Measurements from ENCODE around the gene ATP10A. TPM values are rescaled to one million over a fixed set of nuclear protein-coding genes. Genes with fewer than 3 reads are reported as not detected.

Gene ATP10A
- polyA plus RNA-seq, 3 donors, result 0.71 to 3.9 (median 0.92) TPM

DNA sequence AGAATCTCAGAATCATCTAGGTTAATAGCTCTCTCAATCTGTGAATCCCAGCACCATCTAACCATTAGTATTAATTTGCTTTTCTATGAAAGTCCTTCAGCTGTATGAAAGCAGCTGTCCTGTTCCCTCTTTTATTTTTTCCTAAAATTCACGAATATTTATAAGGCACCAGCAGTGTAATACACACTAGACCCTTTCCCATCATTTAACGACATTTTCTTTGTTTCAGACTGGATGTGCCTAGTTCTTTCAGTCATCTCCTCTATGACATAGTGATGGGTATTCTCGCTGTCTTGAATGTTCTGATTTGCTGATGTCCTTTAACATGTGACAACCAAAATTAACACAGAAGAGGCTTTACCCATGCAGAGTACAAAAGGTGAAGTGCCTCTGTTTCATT is 48.9 kb upstream of the ATP10A start:
- Histone ChIP-seq H3K36me3 (replicated peaks in 1 of 2; ENCODE audit: control insufficient read depth in 1 of 2, insufficient read depth in 2 of 2, low read length in 2 of 2) (no peaks in the 10 kb centered on the region), H2AFZ (ENCODE audit: insufficient read depth, low read depth, low read length, poor library complexity, severe bottlenecking) (no peak overlapping the region), H3K27ac (ENCODE audit: low read depth in 1 of 2, low read length in 2 of 2) (no peak overlapping the region), H3K9ac (ENCODE audit: insufficient read depth, low read length, poor library complexity, severe bottlenecking) (no peak overlapping the region), H3K9me3 (replicated peaks in 1 of 2; ENCODE audit: control insufficient read depth in 1 of 2, insufficient read depth in 1 of 2, low read length in 2 of 2) (no peaks in the 10 kb centered on the region), H3K4me2 (replicated peaks; ENCODE audit: extremely low read depth, low read length, poor library complexity, severe bottlenecking) (no peak overlapping the region), H3K27me3 (ENCODE audit: control insufficient read depth in 2 of 2, insufficient read depth in 2 of 2, low read length in 2 of 2) (peaks cover 0 to 3% of the 10 kb centered on the region in 2 donors), H3K4me3 (replicated peaks in 1 of 3; ENCODE audit: low read depth in 2 of 3, low read length in 3 of 3) (no peak overlapping the region), H3K4me1 (ENCODE audit: control insufficient read depth in 1 of 2, insufficient read depth in 2 of 2, low read length in 2 of 2) (no peaks in the 10 kb centered on the region), H3K79me2 (ENCODE audit: insufficient read depth, low read length) (no peaks in the 10 kb centered on the region), H4K20me1 (ENCODE audit: insufficient read depth, low read length) (no peaks in the 10 kb centered on the region)
- no peaks in the 10 kb centered on the region for H3K4me1 Mint-ChIP-seq
- no peak overlapping the region for H3K27ac Mint-ChIP-seq
- TF ChIP-seq, protein P1, sequence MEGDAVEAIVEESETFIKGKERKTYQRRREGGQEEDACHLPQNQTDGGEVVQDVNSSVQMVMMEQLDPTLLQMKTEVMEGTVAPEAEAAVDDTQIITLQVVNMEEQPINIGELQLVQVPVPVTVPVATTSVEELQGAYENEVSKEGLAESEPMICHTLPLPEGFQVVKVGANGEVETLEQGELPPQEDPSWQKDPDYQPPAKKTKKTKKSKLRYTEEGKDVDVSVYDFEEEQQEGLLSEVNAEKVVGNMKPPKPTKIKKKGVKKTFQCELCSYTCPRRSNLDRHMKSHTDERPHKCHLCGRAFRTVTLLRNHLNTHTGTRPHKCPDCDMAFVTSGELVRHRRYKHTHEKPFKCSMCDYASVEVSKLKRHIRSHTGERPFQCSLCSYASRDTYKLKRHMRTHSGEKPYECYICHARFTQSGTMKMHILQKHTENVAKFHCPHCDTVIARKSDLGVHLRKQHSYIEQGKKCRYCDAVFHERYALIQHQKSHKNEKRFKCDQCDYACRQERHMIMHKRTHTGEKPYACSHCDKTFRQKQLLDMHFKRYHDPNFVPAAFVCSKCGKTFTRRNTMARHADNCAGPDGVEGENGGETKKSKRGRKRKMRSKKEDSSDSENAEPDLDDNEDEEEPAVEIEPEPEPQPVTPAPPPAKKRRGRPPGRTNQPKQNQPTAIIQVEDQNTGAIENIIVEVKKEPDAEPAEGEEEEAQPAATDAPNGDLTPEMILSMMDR (IDR thresholded peaks at IDR 0.05), result no peak
- intact Hi-C loops (cut with micrococcal nuclease), result no loop called here
- 80% methylated on average over 1 of the region's 3 CpGs for WGBS (ENCODE audit: insufficient coverage)
- no peak for DNase-seq
- no peaks in the 10 kb centered on the region for H3K36me3 Mint-ChIP-seq
- H3K27me3 Mint-ChIP-seq (ENCODE audit: low read depth in 3 of 3), result peaks cover 0 to 8% (median 5%) of the 10 kb centered on the region in 3 donors
- peaks cover 0 to 6% (median 2%) of the 10 kb centered on the region in 7 donors for H3K9me3 Mint-ChIP-seq
- no peak overlapping the region for H3K4me3 Mint-ChIP-seq

DNA sequence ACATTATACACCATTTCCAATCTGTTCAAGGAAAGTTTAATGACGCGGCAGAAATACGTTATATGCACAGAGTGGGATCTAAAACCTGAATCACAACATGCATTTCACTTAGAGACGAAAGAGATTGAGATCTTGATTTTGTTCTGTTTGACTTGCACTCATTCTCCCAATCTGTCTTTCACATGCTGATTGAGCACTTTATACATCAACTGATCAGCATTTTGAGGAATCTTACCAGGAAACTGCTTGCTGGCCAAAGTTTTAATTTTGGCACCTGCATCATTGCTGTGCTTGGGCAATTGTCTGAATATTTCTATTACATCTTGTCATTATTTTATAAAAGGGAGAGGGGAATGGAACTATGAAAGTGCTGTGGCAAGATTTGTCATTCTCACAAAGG is 47.7 kb upstream of the ATP10A start:
- H3K27me3 Mint-ChIP-seq (ENCODE audit: low read depth in 3 of 3), result peaks cover 0 to 8% (median 5%) of the 10 kb centered on the region in 3 donors

More for the DNA sequence above, 47.7 kb upstream of the ATP10A start:
- Histone ChIP-seq H2AFZ (ENCODE audit: insufficient read depth, low read depth, low read length, poor library complexity, severe bottlenecking) (no peak overlapping the region), H3K36me3 (replicated peaks in 1 of 2; ENCODE audit: control insufficient read depth in 1 of 2, insufficient read depth in 2 of 2, low read length in 2 of 2) (no peaks in the 10 kb centered on the region), H4K20me1 (ENCODE audit: insufficient read depth, low read length) (no peaks in the 10 kb centered on the region), H3K79me2 (ENCODE audit: insufficient read depth, low read length) (no peaks in the 10 kb centered on the region), H3K4me3 (replicated peaks in 1 of 3; ENCODE audit: low read depth in 2 of 3, low read length in 3 of 3) (no peak overlapping the region), H3K4me1 (ENCODE audit: control insufficient read depth in 1 of 2, insufficient read depth in 2 of 2, low read length in 2 of 2) (no peaks in the 10 kb centered on the region), H3K27me3 (ENCODE audit: control insufficient read depth in 2 of 2, insufficient read depth in 2 of 2, low read length in 2 of 2) (no peaks in the 10 kb centered on the region), H3K9ac (ENCODE audit: insufficient read depth, low read length, poor library complexity, severe bottlenecking) (no peak overlapping the region), H3K27ac (ENCODE audit: low read depth in 1 of 2, low read length in 2 of 2) (no peak overlapping the region), H3K4me2 (replicated peaks; ENCODE audit: extremely low read depth, low read length, poor library complexity, severe bottlenecking) (no peak overlapping the region), H3K9me3 (replicated peaks in 1 of 2; ENCODE audit: control insufficient read depth in 1 of 2, insufficient read depth in 1 of 2, low read length in 2 of 2) (no peaks in the 10 kb centered on the region)
- Mint-ChIP-seq H3K4me3 (no peak overlapping the region), H3K9me3 (peaks cover 0 to 6% (median 2%) of the 10 kb centered on the region in 7 donors), H3K36me3 (no peaks in the 10 kb centered on the region), H3K27ac (no peak overlapping the region), H3K4me1 (no peaks in the 10 kb centered on the region)
- WGBS (ENCODE audit: insufficient coverage), result 100% methylated on average over 1 of the region's 4 CpGs
- no peak for DNase-seq
- TF ChIP-seq, protein P1 (IDR thresholded peaks at IDR 0.05), result no peak
- intact Hi-C loops (cut with micrococcal nuclease), result no loop called here

Data from CD14-positive monocyte (primary cell).